Measurements from ENCODE around the gene XAF1. TPM values are rescaled to one million over a fixed set of nuclear protein-coding genes. Genes with fewer than 3 reads are reported as not detected.

The XAF1 gene
- polyA plus RNA-seq, 1 donor (not counting 4 experiments of a cell fraction or from before 2014, with no cell fraction given): 10.6 TPM

- no peak overlapping the region for H3K27ac ChIP-seq (ENCODE audit: control insufficient read depth, insufficient read depth, low read length)
- no peaks in the 10 kb centered on the region for H3K27me3 ChIP-seq (ENCODE audit: control insufficient read depth, extremely low read depth, insufficient read depth, low read length)
- no peak overlapping the region for H3K4me3 ChIP-seq (ENCODE audit: control insufficient read depth in 2 of 3, extremely low read depth in 1 of 3, insufficient read depth in 2 of 3, low read depth in 1 of 3, low read length in 3 of 3)
- H3K9ac ChIP-seq (ENCODE audit: control insufficient read depth, extremely low read depth, insufficient read depth, low read length): no peak overlapping the region
- H2AFZ ChIP-seq (ENCODE audit: control insufficient read depth, low read length): no peak overlapping the region
- H4K20me1 ChIP-seq (ENCODE audit: control insufficient read depth, extremely low read depth, insufficient read depth, low read length): no peaks in the 10 kb centered on the region
- no peaks in the 10 kb centered on the region for H3K36me3 ChIP-seq (ENCODE audit: control insufficient read depth in 2 of 2, extremely low read depth in 1 of 2, insufficient read depth in 2 of 2, low read length in 2 of 2)
- TF ChIP-seq, protein P1, sequence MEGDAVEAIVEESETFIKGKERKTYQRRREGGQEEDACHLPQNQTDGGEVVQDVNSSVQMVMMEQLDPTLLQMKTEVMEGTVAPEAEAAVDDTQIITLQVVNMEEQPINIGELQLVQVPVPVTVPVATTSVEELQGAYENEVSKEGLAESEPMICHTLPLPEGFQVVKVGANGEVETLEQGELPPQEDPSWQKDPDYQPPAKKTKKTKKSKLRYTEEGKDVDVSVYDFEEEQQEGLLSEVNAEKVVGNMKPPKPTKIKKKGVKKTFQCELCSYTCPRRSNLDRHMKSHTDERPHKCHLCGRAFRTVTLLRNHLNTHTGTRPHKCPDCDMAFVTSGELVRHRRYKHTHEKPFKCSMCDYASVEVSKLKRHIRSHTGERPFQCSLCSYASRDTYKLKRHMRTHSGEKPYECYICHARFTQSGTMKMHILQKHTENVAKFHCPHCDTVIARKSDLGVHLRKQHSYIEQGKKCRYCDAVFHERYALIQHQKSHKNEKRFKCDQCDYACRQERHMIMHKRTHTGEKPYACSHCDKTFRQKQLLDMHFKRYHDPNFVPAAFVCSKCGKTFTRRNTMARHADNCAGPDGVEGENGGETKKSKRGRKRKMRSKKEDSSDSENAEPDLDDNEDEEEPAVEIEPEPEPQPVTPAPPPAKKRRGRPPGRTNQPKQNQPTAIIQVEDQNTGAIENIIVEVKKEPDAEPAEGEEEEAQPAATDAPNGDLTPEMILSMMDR (optimal IDR thresholded peaks at IDR 0.05 in 1 of 3, IDR thresholded peaks at IDR 0.05 in 1 of 3, conservative IDR thresholded peaks at IDR 0.05 in 1 of 3; ENCODE audit: extremely low read depth in 1 of 3, insufficient read depth in 2 of 3, low read length in 3 of 3): no peak
- TF ChIP-seq EZH2 (IDR thresholded peaks at IDR 0.05; ENCODE audit: low read length): no peak
- no peak for FAIRE-seq
- dilution Hi-C loops (cut with MboI; ENCODE audit: extremely low pct_ligation_motif_present, low sequenced_read_pairs): no loop called here
- peaks cover 20% of the 10 kb centered on the region for H3K4me1 ChIP-seq (ENCODE audit: control insufficient read depth, extremely low read depth, insufficient read depth, low read length)
- H3K9me3 ChIP-seq (ENCODE audit: control insufficient read depth, low read depth, low read length): no peaks in the 10 kb centered on the region
- H3K4me2 ChIP-seq (ENCODE audit: control insufficient read depth, extremely low read depth, insufficient read depth, low read depth, low read length): no peak overlapping the region
- DNase-seq (ENCODE audit: low read depth, low spot score): no peak
- no peaks in the 10 kb centered on the region for H3K9me1 ChIP-seq (ENCODE audit: control insufficient read depth, extremely low read depth, insufficient read depth, low read length)
- no peaks in the 10 kb centered on the region for H3K79me2 ChIP-seq (ENCODE audit: control insufficient read depth, insufficient read depth, low read length)
Observed at GRCh38 chr17:6799738-6800137, 43.9 kb downstream of the XAF1 start.

DNA sequence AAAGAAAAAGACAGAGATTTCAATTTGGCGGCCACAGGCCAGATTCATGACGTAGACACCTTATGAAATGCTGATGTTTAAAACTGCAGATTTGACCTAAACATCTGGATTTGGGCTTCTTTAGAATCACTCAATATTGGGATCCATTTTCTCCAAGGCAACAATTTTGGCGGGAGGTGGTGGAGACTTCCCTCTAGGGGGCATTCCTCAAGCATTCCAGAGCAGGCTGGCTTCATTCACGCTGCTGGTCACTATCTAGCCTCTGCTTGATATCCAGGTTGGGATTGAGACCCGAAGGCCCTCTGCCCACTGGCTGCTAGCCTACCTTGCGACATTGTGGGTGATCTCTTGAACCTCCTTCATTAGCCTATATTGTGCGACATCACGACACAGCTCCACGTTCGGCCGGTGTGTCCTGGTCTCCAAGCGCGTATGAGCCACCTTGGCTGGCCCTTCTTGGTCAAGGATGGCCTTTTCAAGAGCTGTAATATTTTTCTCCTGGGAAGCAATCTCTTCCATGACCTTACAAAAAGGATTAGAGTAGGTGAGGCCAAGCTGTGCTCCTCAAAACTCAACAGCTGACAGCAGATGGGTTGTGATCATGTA, 44.7 kb downstream of the XAF1 start:
- Histone ChIP-seq H3K4me1 (ENCODE audit: control insufficient read depth, extremely low read depth, insufficient read depth, low read length) (peaks cover 16% of the 10 kb centered on the region), H3K79me2 (ENCODE audit: control insufficient read depth, insufficient read depth, low read length) (no peaks in the 10 kb centered on the region), H3K27ac (ENCODE audit: control insufficient read depth, insufficient read depth, low read length) (no peak overlapping the region), H2AFZ (ENCODE audit: control insufficient read depth, low read length) (no peak overlapping the region), H3K9me3 (ENCODE audit: control insufficient read depth, low read depth, low read length) (no peaks in the 10 kb centered on the region), H3K9ac (ENCODE audit: control insufficient read depth, extremely low read depth, insufficient read depth, low read length) (no peak overlapping the region), H4K20me1 (ENCODE audit: control insufficient read depth, extremely low read depth, insufficient read depth, low read length) (no peaks in the 10 kb centered on the region), H3K9me1 (ENCODE audit: control insufficient read depth, extremely low read depth, insufficient read depth, low read length) (no peaks in the 10 kb centered on the region), H3K4me3 (ENCODE audit: control insufficient read depth in 2 of 3, extremely low read depth in 1 of 3, insufficient read depth in 2 of 3, low read depth in 1 of 3, low read length in 3 of 3) (no peak overlapping the region), H3K4me2 (ENCODE audit: control insufficient read depth, extremely low read depth, insufficient read depth, low read depth, low read length) (no peak overlapping the region), H3K36me3 (ENCODE audit: control insufficient read depth in 2 of 2, extremely low read depth in 1 of 2, insufficient read depth in 2 of 2, low read length in 2 of 2) (no peaks in the 10 kb centered on the region), H3K27me3 (ENCODE audit: control insufficient read depth, extremely low read depth, insufficient read depth, low read length) (no peaks in the 10 kb centered on the region)
- dilution Hi-C loops (cut with MboI; ENCODE audit: extremely low pct_ligation_motif_present, low sequenced_read_pairs): no loop called here
- FAIRE-seq (no peak), DNase-seq (ENCODE audit: low read depth, low spot score) (no peak)
- no peak for TF ChIP-seq EZH2 (IDR thresholded peaks at IDR 0.05; ENCODE audit: low read length)
- TF ChIP-seq, protein P1 (optimal IDR thresholded peaks at IDR 0.05 in 1 of 3, IDR thresholded peaks at IDR 0.05 in 1 of 3, conservative IDR thresholded peaks at IDR 0.05 in 1 of 3; ENCODE audit: extremely low read depth in 1 of 3, insufficient read depth in 2 of 3, low read length in 3 of 3): peak in 1 of 3 experiments; percentile 76

Data from keratinocyte (primary cell).